22Rv1 (cell line): Measurements from ENCODE around the gene SH3PXD2A.

Experiments
- CTCF ChIP-seq: fragments of 450-650 bp; IDR thresholded peaks from 2 replicates; pipeline ENCODE4 v1.5.1; 2017; ENCODE audit warnings: mild to moderate bottlenecking
- ZFX ChIP-seq: fragments of 450-650 bp; IDR thresholded peaks from 2 replicates; pipeline ENCODE4 v1.6.1; 2017; ENCODE audit warnings: antibody characterized with exemption, borderline replicate concordance

- TF ChIP-seq CTCF (no peak), ZFX (no peak)
Observed at GRCh38 chr10:103812432-103812831, 42.9 kb downstream of the SH3PXD2A start.
